G401.6 (cell line): Measurements from ENCODE around the gene DELE1.

Experiments used
- FAIRE-seq: peaks from 2 replicates; lab custom pipeline; 2012; peaks lifted over from hg19 to GRCh38; lab: Jason Lieb, UNC

The DELE1 gene

GRCh38 chr5:141926434-141926833 is 2.8 kb downstream of the DELE1 start:
- no peak for FAIRE-seq

GRCh38 chr5:141928051-141928450 is 4.4 kb downstream of the DELE1 start:
- no peak for FAIRE-seq

- FAIRE-seq = no peak
These were observed 5.9 kb downstream of the DELE1 start for GRCh38 chr5:141929398-141930058.

GRCh38 chr5:141931694-141932093 is 8.0 kb downstream of the DELE1 start:
- no peak for FAIRE-seq

- no peak for FAIRE-seq
These were observed 9.5 kb downstream of the DELE1 start for GRCh38 chr5:141933151-141933550.

- FAIRE-seq = no peak
These were observed 10.6 kb downstream of the DELE1 start for GRCh38 chr5:141934099-141934844.

GRCh38 chr5:141935538-141935937 is 11.9 kb downstream of the DELE1 start:
- FAIRE-seq = no peak

GRCh38 chr5:141940695-141941271 is 17.1 kb downstream of the DELE1 start:
- no peak for FAIRE-seq

GRCh38 chr5:141941307-141941706 is 17.6 kb downstream of the DELE1 start:
- no peak for FAIRE-seq

- FAIRE-seq = no peak
These were observed 18.1 kb downstream of the DELE1 start for GRCh38 chr5:141941779-141942178.

GRCh38 chr5:141942185-141942857 is 18.6 kb downstream of the DELE1 start:
- no peak for FAIRE-seq

- no peak for FAIRE-seq
These were observed 20.4 kb downstream of the DELE1 start for GRCh38 chr5:141944076-141944475.

- no peak for FAIRE-seq
These were observed 21.9 kb downstream of the DELE1 start for GRCh38 chr5:141945511-141946051.

GRCh38 chr5:141947316-141947715 is 23.6 kb downstream of the DELE1 start:
- FAIRE-seq = no peak

GRCh38 chr5:141948812-141949211 is 25.1 kb downstream of the DELE1 start:
- FAIRE-seq = no peak

- no peak for FAIRE-seq
These were observed 25.8 kb downstream of the DELE1 start for GRCh38 chr5:141949511-141949910.

- FAIRE-seq = no peak
These were observed 26.7 kb downstream of the DELE1 start for GRCh38 chr5:141950207-141951005.

GRCh38 chr5:141951332-141951781 is 27.7 kb downstream of the DELE1 start:
- FAIRE-seq = no peak

- no peak for FAIRE-seq
These were observed 28.3 kb downstream of the DELE1 start for GRCh38 chr5:141952020-141952419.

GRCh38 chr5:141954194-141954593 is 30.5 kb downstream of the DELE1 start:
- no peak for FAIRE-seq

- no peak for FAIRE-seq
These were observed 33.8 kb downstream of the DELE1 start for GRCh38 chr5:141957367-141957996.
